ENCODE data around the gene STK16.

DNA sequence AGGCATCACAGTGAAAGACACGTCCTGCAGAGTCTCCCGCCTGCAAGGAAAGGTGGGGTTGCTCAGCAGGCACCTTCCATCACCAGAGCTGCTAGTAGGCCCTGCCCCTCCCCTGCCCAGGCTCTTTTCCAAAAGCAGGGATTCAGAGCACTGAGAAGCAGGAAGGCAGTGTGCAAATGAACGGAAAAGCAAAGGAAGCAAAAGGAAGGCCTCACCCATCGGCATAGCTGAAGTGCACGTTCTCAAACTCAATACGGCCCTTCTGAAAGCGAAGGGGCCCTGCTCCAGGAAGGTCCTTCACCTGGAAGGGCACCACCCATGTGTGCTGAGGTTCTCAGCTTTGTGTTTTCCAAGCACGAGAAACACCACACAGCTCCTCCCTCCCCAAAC, 32.3 kb upstream of the STK16 start:
- TF ChIP-seq, protein P1, sequence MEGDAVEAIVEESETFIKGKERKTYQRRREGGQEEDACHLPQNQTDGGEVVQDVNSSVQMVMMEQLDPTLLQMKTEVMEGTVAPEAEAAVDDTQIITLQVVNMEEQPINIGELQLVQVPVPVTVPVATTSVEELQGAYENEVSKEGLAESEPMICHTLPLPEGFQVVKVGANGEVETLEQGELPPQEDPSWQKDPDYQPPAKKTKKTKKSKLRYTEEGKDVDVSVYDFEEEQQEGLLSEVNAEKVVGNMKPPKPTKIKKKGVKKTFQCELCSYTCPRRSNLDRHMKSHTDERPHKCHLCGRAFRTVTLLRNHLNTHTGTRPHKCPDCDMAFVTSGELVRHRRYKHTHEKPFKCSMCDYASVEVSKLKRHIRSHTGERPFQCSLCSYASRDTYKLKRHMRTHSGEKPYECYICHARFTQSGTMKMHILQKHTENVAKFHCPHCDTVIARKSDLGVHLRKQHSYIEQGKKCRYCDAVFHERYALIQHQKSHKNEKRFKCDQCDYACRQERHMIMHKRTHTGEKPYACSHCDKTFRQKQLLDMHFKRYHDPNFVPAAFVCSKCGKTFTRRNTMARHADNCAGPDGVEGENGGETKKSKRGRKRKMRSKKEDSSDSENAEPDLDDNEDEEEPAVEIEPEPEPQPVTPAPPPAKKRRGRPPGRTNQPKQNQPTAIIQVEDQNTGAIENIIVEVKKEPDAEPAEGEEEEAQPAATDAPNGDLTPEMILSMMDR (IDR thresholded peaks at IDR 0.05) = no peak
- TF ChIP-seq POLR2A (IDR thresholded peaks at IDR 0.05) (no peak), POLR2AphosphoS5 (IDR thresholded peaks at IDR 0.05) (no peak)

Measured in breast epithelium (tissue), 3 donors.